OCI-M1 (cell line): ENCODE results near the gene TTC31.

Experiments
- DNase-seq: peaks from one replicate; lab custom pipeline; 2025; lab: John Stamatoyannopoulos, UW

TTC31 gene

GRCh38 chr2:74526649-74527230, 43.9 kb downstream of the TTC31 start:
- no peak for DNase-seq

- no peak for DNase-seq
These were observed 44.9 kb downstream of the TTC31 start for GRCh38 chr2:74527741-74528140.

GRCh38 chr2:74528600-74529356, 45.9 kb downstream of the TTC31 start:
- peak; percentile 58 for DNase-seq

GRCh38 chr2:74529357-74530238, 46.7 kb downstream of the TTC31 start, which contains the start of the genes AUP1 and HTRA2:
Gene AUP1, minus strand, starts transcription at chr2:74529706. Its CDS starts 77 bp downstream, at chr2:74529629.
Gene HTRA2, plus strand, starts transcription at chr2:74529933. Its CDS starts 74 bp downstream, at chr2:74530007.
- DNase-seq, result peak; percentile 97

GRCh38 chr2:74530239-74531187, 47.6 kb downstream of the TTC31 start:
- DNase-seq, result peak; percentile 87

- DNase-seq, result no peak
These were observed 48.8 kb downstream of the TTC31 start for GRCh38 chr2:74531666-74532065.

GRCh38 chr2:74532222-74532621, 49.3 kb downstream of the TTC31 start:
- DNase-seq, result peak; percentile 39

GRCh38 chr2:74533464-74533863, 50.6 kb downstream of the TTC31 start:
- no peak for DNase-seq

- DNase-seq, result no peak
These were observed 51.5 kb downstream of the TTC31 start for GRCh38 chr2:74534411-74534810.

GRCh38 chr2:74535440-74535965, 52.6 kb downstream of the TTC31 start:
- DNase-seq, result no peak

GRCh38 chr2:74536166-74536950, 53.5 kb downstream of the TTC31 start:
- DNase-seq, result no peak

GRCh38 chr2:74537140-74537539, 54.3 kb downstream of the TTC31 start:
- no peak for DNase-seq

GRCh38 chr2:74538881-74539339, 56.0 kb downstream of the TTC31 start:
- DNase-seq, result no peak

- no peak for DNase-seq
These were observed 57.4 kb downstream of the TTC31 start for GRCh38 chr2:74540291-74540690.

- DNase-seq, result no peak
These were observed 60.1 kb downstream of the TTC31 start for GRCh38 chr2:74542978-74543377.
